Measurements from ENCODE around the gene MTMR2. TPM values are rescaled to one million over a fixed set of nuclear protein-coding genes. Genes with fewer than 3 reads are reported as not detected.

Gene MTMR2
- total RNA-seq, 4 donors from 2014 or later: 14.7 to 35.2 (median 18.4) TPM

- H3K36me3 ChIP-seq: no peaks in the 10 kb centered on the region
- 90 to 92% methylated on average over 1 of the region's 1 CpG for WGBS, 2 donors (ENCODE audit: low coverage in 1 of 2)
- H3K9me3 ChIP-seq: no peaks in the 10 kb centered on the region
- no peak for DNase-seq
- TF ChIP-seq EP300 (IDR thresholded peaks at IDR 0.05; ENCODE audit: low read depth) (no peak), POLR2A (IDR thresholded peaks at IDR 0.05) (no peak), CTCF (IDR thresholded peaks at IDR 0.05) (no peak), POLR2AphosphoS5 (IDR thresholded peaks at IDR 0.05) (no peak)
- no peaks in the 10 kb centered on the region for H3K4me1 ChIP-seq
- H3K27me3 ChIP-seq: no peaks in the 10 kb centered on the region
- intact Hi-C loops (cut with DNase I; ENCODE audit: low total_unique reads): no loop called here
- H3K4me3 ChIP-seq: no peak overlapping the region
- in situ Hi-C loops (cut with MboI; ENCODE audit: low pct_ligation_motif_present in 1 of 4, low pct_unique_long_range_greater_than_20kb in 1 of 4, low sequenced_read_pairs in 3 of 4): no loop called here
- H3K27ac ChIP-seq: no peak overlapping the region
Observed at GRCh38 chr11:95961758-95962157, 37.9 kb upstream of the MTMR2 start.

GRCh38 chr11:95950905-95951304 lies 27.0 kb upstream of the MTMR2 start:
- Histone ChIP-seq H3K27me3 (no peaks in the 10 kb centered on the region), H3K27ac (no peak overlapping the region), H3K4me3 (no peak overlapping the region), H3K4me1 (no peaks in the 10 kb centered on the region), H3K9me3 (no peaks in the 10 kb centered on the region), H3K36me3 (no peaks in the 10 kb centered on the region)
- no peak for TF ChIP-seq EP300 (IDR thresholded peaks at IDR 0.05; ENCODE audit: low read depth)
- no peak for TF ChIP-seq POLR2AphosphoS5 (IDR thresholded peaks at IDR 0.05)
- TF ChIP-seq CTCF (IDR thresholded peaks at IDR 0.05): no peak
- TF ChIP-seq POLR2A (IDR thresholded peaks at IDR 0.05): no peak
- intact Hi-C loops (cut with DNase I; ENCODE audit: low total_unique reads) (no loop called here), in situ Hi-C loops (cut with MboI; ENCODE audit: low pct_ligation_motif_present in 1 of 4, low pct_unique_long_range_greater_than_20kb in 1 of 4, low sequenced_read_pairs in 3 of 4) (no loop called here)
- no peak for DNase-seq

GRCh38 chr11:95948637-95949036 lies 24.7 kb upstream of the MTMR2 start:
- Histone ChIP-seq H3K4me1 (no peaks in the 10 kb centered on the region), H3K27ac (no peak overlapping the region), H3K27me3 (no peaks in the 10 kb centered on the region), H3K36me3 (no peaks in the 10 kb centered on the region), H3K4me3 (no peak overlapping the region), H3K9me3 (peaks cover 3 to 9% of the 10 kb centered on the region in 2 donors)
- TF ChIP-seq CTCF (IDR thresholded peaks at IDR 0.05): no peak
- WGBS, 2 donors (ENCODE audit: low coverage in 1 of 2): 94 to 100% methylated on average over 1 to 3 of the region's 3 CpGs
- intact Hi-C loops (cut with DNase I; ENCODE audit: low total_unique reads): no loop called here
- in situ Hi-C loops (cut with MboI; ENCODE audit: low pct_ligation_motif_present in 1 of 4, low pct_unique_long_range_greater_than_20kb in 1 of 4, low sequenced_read_pairs in 3 of 4): no loop called here
- no peak for DNase-seq

GRCh38 chr11:95944623-95945022 lies 20.7 kb upstream of the MTMR2 start:
- in situ Hi-C loops (cut with MboI; ENCODE audit: low pct_ligation_motif_present in 1 of 4, low pct_unique_long_range_greater_than_20kb in 1 of 4, low sequenced_read_pairs in 3 of 4) (no loop called here), intact Hi-C loops (cut with DNase I; ENCODE audit: low total_unique reads) (no loop called here)
- DNase-seq: no peak
- no peak for TF ChIP-seq POLR2A (IDR thresholded peaks at IDR 0.05)
- no peak for TF ChIP-seq EP300 (IDR thresholded peaks at IDR 0.05; ENCODE audit: low read depth)
- TF ChIP-seq POLR2AphosphoS5 (IDR thresholded peaks at IDR 0.05): no peak
- TF ChIP-seq CTCF (IDR thresholded peaks at IDR 0.05): no peak
- H3K27me3 ChIP-seq: no peaks in the 10 kb centered on the region
- H3K4me1 ChIP-seq: no peaks in the 10 kb centered on the region
- no peak overlapping the region for H3K27ac ChIP-seq
- H3K9me3 ChIP-seq: peaks cover 3 to 9% of the 10 kb centered on the region in 2 donors
- WGBS, 2 donors (ENCODE audit: low coverage in 1 of 2): 87 to 95% methylated on average over 2 to 4 of the region's 4 CpGs
- no peak overlapping the region for H3K4me3 ChIP-seq
- no peaks in the 10 kb centered on the region for H3K36me3 ChIP-seq

Data from transverse colon (tissue), 4 donors.